ENCODE data around the gene SAFB2. TPM values are rescaled to one million over a fixed set of nuclear protein-coding genes. Genes with fewer than 3 reads are reported as not detected.

SAFB2 gene
- total RNA-seq, 1 donor: 38.0 TPM

- Histone ChIP-seq H2AFZ (ENCODE audit: low read length) (no peak overlapping the region), H3K4me2 (ENCODE audit: insufficient read depth, low read length) (no peak overlapping the region), H3K27ac (ENCODE audit: low read depth, low read length) (no peak overlapping the region), H4K20me1 (ENCODE audit: insufficient read depth, low read length) (no peaks in the 10 kb centered on the region), H3K4me1 (ENCODE audit: insufficient read depth, low read length) (no peaks in the 10 kb centered on the region), H3K36me3 (ENCODE audit: insufficient read depth, low read length) (no peaks in the 10 kb centered on the region), H3K27me3 (ENCODE audit: insufficient read depth, low read length) (peaks cover 21% of the 10 kb centered on the region), H3K4me3 (ENCODE audit: insufficient read depth, low read length) (no peak overlapping the region), H3K79me2 (ENCODE audit: insufficient read depth, low read length) (no peaks in the 10 kb centered on the region), H3K9me3 (ENCODE audit: low read depth, low read length) (peaks cover 6% of the 10 kb centered on the region)
- peak; percentile 52 for DNase-seq (ENCODE audit: insufficient read length, low spot score, missing footprints)
- TF ChIP-seq CTCF (IDR thresholded peaks at IDR 0.05; ENCODE audit: extremely low read depth, low read depth, low read length): no peak
These were observed 64.9 kb downstream of the SAFB2 start for GRCh38 chr19:5557691-5558090.

GRCh38 chr19:5554828-5555227 is 67.7 kb downstream of the SAFB2 start:
- Histone ChIP-seq H3K36me3 (ENCODE audit: insufficient read depth, low read length) (no peaks in the 10 kb centered on the region), H3K4me3 (ENCODE audit: insufficient read depth, low read length) (no peak overlapping the region), H3K27ac (ENCODE audit: low read depth, low read length) (no peak overlapping the region), H4K20me1 (ENCODE audit: insufficient read depth, low read length) (no peaks in the 10 kb centered on the region), H2AFZ (ENCODE audit: low read length) (no peak overlapping the region), H3K27me3 (ENCODE audit: insufficient read depth, low read length) (peaks cover 16% of the 10 kb centered on the region), H3K9me3 (ENCODE audit: low read depth, low read length) (no peaks in the 10 kb centered on the region), H3K4me2 (ENCODE audit: insufficient read depth, low read length) (no peak overlapping the region), H3K4me1 (ENCODE audit: insufficient read depth, low read length) (no peaks in the 10 kb centered on the region), H3K79me2 (ENCODE audit: insufficient read depth, low read length) (no peaks in the 10 kb centered on the region)
- peak; percentile 18 for DNase-seq (ENCODE audit: insufficient read length, low spot score, missing footprints)
- TF ChIP-seq CTCF (IDR thresholded peaks at IDR 0.05; ENCODE audit: extremely low read depth, low read depth, low read length): no peak

GRCh38 chr19:5553892-5554291 is 68.7 kb downstream of the SAFB2 start:
- H3K79me2 ChIP-seq (ENCODE audit: insufficient read depth, low read length): no peaks in the 10 kb centered on the region

GRCh38 chr19:5547881-5548280 is 74.7 kb downstream of the SAFB2 start:
- no peak overlapping the region for H3K4me3 ChIP-seq (ENCODE audit: insufficient read depth, low read length)
- peak; percentile 23 for DNase-seq (ENCODE audit: insufficient read length, low spot score, missing footprints)
- no peaks in the 10 kb centered on the region for H3K4me1 ChIP-seq (ENCODE audit: insufficient read depth, low read length)
- H3K27ac ChIP-seq (ENCODE audit: low read depth, low read length): no peak overlapping the region
- TF ChIP-seq CTCF (IDR thresholded peaks at IDR 0.05; ENCODE audit: extremely low read depth, low read depth, low read length): peak; percentile 68
- no peaks in the 10 kb centered on the region for H3K36me3 ChIP-seq (ENCODE audit: insufficient read depth, low read length)
- H2AFZ ChIP-seq (ENCODE audit: low read length): no peak overlapping the region
- peak overlapping the region; percentile 9 for H3K4me2 ChIP-seq (ENCODE audit: insufficient read depth, low read length)
- no peaks in the 10 kb centered on the region for H3K79me2 ChIP-seq (ENCODE audit: insufficient read depth, low read length)
- no peaks in the 10 kb centered on the region for H3K9me3 ChIP-seq (ENCODE audit: low read depth, low read length)
- peaks cover 2% of the 10 kb centered on the region for H3K27me3 ChIP-seq (ENCODE audit: insufficient read depth, low read length)
- no peaks in the 10 kb centered on the region for H4K20me1 ChIP-seq (ENCODE audit: insufficient read depth, low read length)

More at GRCh38 chr19:5553892-5554291, 68.7 kb downstream of the SAFB2 start:
- no peak for TF ChIP-seq CTCF (IDR thresholded peaks at IDR 0.05; ENCODE audit: extremely low read depth, low read depth, low read length)
- no peak overlapping the region for H3K4me2 ChIP-seq (ENCODE audit: insufficient read depth, low read length)
- no peaks in the 10 kb centered on the region for H3K4me1 ChIP-seq (ENCODE audit: insufficient read depth, low read length)
- no peak overlapping the region for H2AFZ ChIP-seq (ENCODE audit: low read length)
- no peaks in the 10 kb centered on the region for H3K9me3 ChIP-seq (ENCODE audit: low read depth, low read length)
- H4K20me1 ChIP-seq (ENCODE audit: insufficient read depth, low read length): no peaks in the 10 kb centered on the region
- DNase-seq (ENCODE audit: insufficient read length, low spot score, missing footprints): peak; percentile 35
- H3K27ac ChIP-seq (ENCODE audit: low read depth, low read length): no peak overlapping the region
- H3K4me3 ChIP-seq (ENCODE audit: insufficient read depth, low read length): no peak overlapping the region
- peaks cover 16% of the 10 kb centered on the region for H3K27me3 ChIP-seq (ENCODE audit: insufficient read depth, low read length)
- H3K36me3 ChIP-seq (ENCODE audit: insufficient read depth, low read length): no peaks in the 10 kb centered on the region
